NB4 (cell line): ENCODE results near the gene C22orf42.
"Not testable (repeated sequence)": the region's sequence is repeated elsewhere in the genome, so short reads cannot be mapped to it uniquely, and the experiment has no call there.

Experiments
- DNase-seq: peaks from one replicate; pipeline ENCODE4 v3.0.0; 2010; ENCODE audit warnings: low read depth
- H3K4me3 ChIP-seq: one replicate; pipeline ENCODE4 v1.5.1; 2011; ENCODE audit warnings: mild to moderate bottlenecking, low read depth, low read length, moderate library complexity
- CTCF ChIP-seq: IDR thresholded peaks from one replicate; pipeline ENCODE4 v1.5.1; 2012; ENCODE audit warnings: low read depth, low read length
- MYC ChIP-seq: IDR thresholded peaks from 2 replicates; pipeline ENCODE4 v1.6.1; 2011; ENCODE audit warnings: low read depth, low read length
- POLR2A ChIP-seq: IDR thresholded peaks from 2 replicates; pipeline ENCODE4 v1.6.1; 2011; ENCODE audit warnings: mild to moderate bottlenecking; ENCODE audit not compliant: insufficient read length; ENCODE audit errors: extremely low read depth
- TF ChIP-seq, protein P1 (sequence below): IDR thresholded peaks from 2 replicates; pipeline ENCODE4 v1.6.1; 2011; ENCODE audit warnings: low read depth, low read length

Gene C22orf42

GRCh38 chr22:32142600-32142999, 16.5 kb downstream of the C22orf42 start:
- TF ChIP-seq MYC (no peak), POLR2A (no peak), CTCF (no peak)
- TF ChIP-seq, protein P1, sequence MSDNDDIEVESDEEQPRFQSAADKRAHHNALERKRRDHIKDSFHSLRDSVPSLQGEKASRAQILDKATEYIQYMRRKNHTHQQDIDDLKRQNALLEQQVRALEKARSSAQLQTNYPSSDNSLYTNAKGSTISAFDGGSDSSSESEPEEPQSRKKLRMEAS: no peak
- H3K4me3 ChIP-seq: no peak overlapping the region
- no peak for DNase-seq

DNA sequence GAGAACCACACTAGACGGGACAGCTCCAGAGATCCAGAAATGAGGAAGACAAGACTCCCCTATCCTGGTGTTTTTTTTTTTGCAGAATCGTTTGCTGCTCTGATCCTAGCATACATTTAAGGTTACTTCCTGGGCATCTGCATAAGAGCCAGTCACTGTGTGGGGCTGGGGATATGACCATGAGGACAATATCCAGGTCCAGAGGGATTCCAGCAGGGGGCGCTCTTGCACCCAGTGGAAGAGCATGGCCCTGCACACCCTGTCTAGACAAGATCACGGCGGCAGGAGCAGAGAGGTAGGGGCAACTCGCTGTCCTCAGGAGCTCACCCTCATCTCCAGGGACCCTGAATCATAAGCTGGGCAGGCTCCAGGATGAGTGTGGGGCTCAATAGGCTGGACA, 18.4 kb downstream of the C22orf42 start:
- H3K4me3 ChIP-seq: not testable (repeated sequence)
- peak; percentile 60 for DNase-seq
- TF ChIP-seq CTCF: peak; percentile 30

DNA sequence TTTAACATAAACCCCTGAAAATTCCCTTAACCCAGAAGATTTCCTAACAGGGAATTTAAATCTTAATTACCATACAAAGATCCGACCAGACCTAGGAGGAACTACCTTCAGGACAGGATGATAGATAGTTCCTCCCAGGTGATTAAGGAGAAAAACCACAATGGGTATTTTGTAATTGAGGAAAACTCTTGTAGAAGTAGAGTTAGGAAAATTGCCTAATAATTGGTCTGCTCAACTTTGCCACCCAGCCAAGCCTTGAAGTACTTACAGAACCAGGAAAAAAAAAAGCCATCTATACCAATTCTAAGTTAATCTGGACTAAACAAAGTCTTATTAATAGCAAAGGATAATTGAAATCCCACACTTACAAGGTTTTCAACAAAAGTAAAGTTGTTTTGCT, 20.5 kb downstream of the C22orf42 start:
- peak overlapping the region; percentile 77 for H3K4me3 ChIP-seq
- DNase-seq: not testable (repeated sequence)

GRCh38 chr22:32137731-32138324, 21.3 kb downstream of the C22orf42 start:
- peak; percentile 72 for DNase-seq
- peak overlapping the region; percentile 77 for H3K4me3 ChIP-seq

- not testable (repeated sequence) for H3K4me3 ChIP-seq, DNase-seq
These were observed 22.2 kb downstream of the C22orf42 start for GRCh38 chr22:32136881-32137280.

GRCh38 chr22:32135958-32136357, 23.1 kb downstream of the C22orf42 start:
- not testable (repeated sequence) for H3K4me3 ChIP-seq, DNase-seq

- DNase-seq, H3K4me3 ChIP-seq: not testable (repeated sequence)
These were observed 24.3 kb downstream of the C22orf42 start for GRCh38 chr22:32134796-32135195.

DNA sequence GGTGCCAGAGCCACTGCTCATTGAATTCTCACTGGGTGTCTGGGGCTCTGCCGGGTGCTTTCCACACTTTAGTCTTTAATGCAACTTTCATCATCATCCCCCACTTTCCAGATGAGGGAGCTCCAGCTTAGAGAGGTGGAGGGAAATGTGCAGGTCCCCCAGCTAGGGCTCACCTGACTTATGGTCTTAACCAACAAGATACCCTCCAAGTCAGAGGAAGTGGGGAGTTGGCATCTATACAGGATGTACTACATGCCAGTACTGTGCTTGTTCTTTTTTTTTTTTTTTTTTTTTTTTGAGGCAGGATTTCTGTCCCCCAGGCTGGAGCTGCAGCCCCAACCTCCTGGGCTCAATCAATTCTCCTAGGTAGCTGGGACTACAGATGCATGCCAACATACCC, 26.3 kb downstream of the C22orf42 start:
- no peak for TF ChIP-seq MYC
- no peak for TF ChIP-seq POLR2A
- TF ChIP-seq CTCF: no peak
- TF ChIP-seq, protein P1: no peak
- no peak for DNase-seq
- no peak overlapping the region for H3K4me3 ChIP-seq

- no peak for DNase-seq
- TF ChIP-seq POLR2A (no peak), MYC (no peak), CTCF (no peak)
- TF ChIP-seq, protein P1: no peak
These were observed 27.0 kb downstream of the C22orf42 start for GRCh38 chr22:32132126-32132525.

More at GRCh38 chr22:32132126-32132525, 27.0 kb downstream of the C22orf42 start:
- H3K4me3 ChIP-seq: no peak overlapping the region
